Neural cell (in vitro differentiated cells): Measurements from ENCODE around the gene SMAD2.

Experiments used
- CTCF ChIP-seq: fragments of 450-650 bp; IDR thresholded peaks from 2 replicates; pipeline ENCODE4 v1.5.1; 2014; ENCODE audit warnings: antibody characterized with exemption, mild to moderate bottlenecking, moderate library complexity; ENCODE audit not compliant: poor library complexity, severe bottlenecking
- EP300 ChIP-seq: fragments of 450-650 bp; conservative IDR thresholded peaks from 2 replicates; pipeline ENCODE4 v1.6.1; 2014; ENCODE audit warnings: antibody characterized with exemption, mild to moderate bottlenecking, moderate library complexity; ENCODE audit not compliant: poor library complexity, severe bottlenecking
- EZH2 ChIP-seq: fragments of 200-600, 300-800 bp; shearing (Covaris generic), sonication (generic); IDR thresholded peaks from 2 replicates; pipeline ENCODE4 v1.6.1; 2014; ENCODE audit warnings: antibody characterized with exemption, low read length, borderline replicate concordance, mild to moderate bottlenecking; ENCODE audit not compliant: insufficient read depth, poor library complexity, severe bottlenecking
- MXI1 ChIP-seq: fragments of 450-650 bp; conservative IDR thresholded peaks from 2 replicates; pipeline ENCODE4 v1.6.1; 2014; ENCODE audit warnings: antibody characterized with exemption, mild to moderate bottlenecking; ENCODE audit not compliant: poor library complexity, severe bottlenecking
- POLR2AphosphoS5 ChIP-seq: IDR thresholded peaks from 2 replicates; pipeline ENCODE4 v1.6.1; 2012
- RAD21 ChIP-seq: fragments of 450-650 bp; conservative IDR thresholded peaks from 2 replicates; pipeline ENCODE4 v1.6.1; 2014; ENCODE audit warnings: antibody characterized with exemption, mild to moderate bottlenecking, moderate library complexity
- REST ChIP-seq: IDR thresholded peaks from 2 replicates; pipeline ENCODE4 v1.6.1; 2012; ENCODE audit warnings: borderline replicate concordance

- TF ChIP-seq CTCF, result no peak
- no peak for TF ChIP-seq EP300
- TF ChIP-seq EZH2, result no peak
- no peak for TF ChIP-seq POLR2AphosphoS5
- TF ChIP-seq REST, result no peak
- TF ChIP-seq RAD21, result no peak
- no peak for TF ChIP-seq MXI1
Observed at GRCh38 chr18:47797126-47797525, 133.3 kb downstream of the SMAD2 start.
